C4-2B (cell line): ENCODE results near the gene TLR10.

Source experiments
- CTCF ChIP-seq: fragments of 450-650 bp; conservative IDR thresholded peaks from 2 replicates; pipeline ENCODE4 v1.5.1; 2017; ENCODE audit warnings: mild to moderate bottlenecking
- ZFX ChIP-seq: fragments of 450-650 bp; IDR thresholded peaks from 2 replicates; pipeline ENCODE4 v1.6.1; 2017

- TF ChIP-seq CTCF = no peak
- TF ChIP-seq ZFX = no peak
Observed at GRCh38 chr4:38818441-38818976, 35.7 kb upstream of the TLR10 start.
